ENCODE data around the gene RBP5. TPM values are rescaled to one million over a fixed set of nuclear protein-coding genes. Genes with fewer than 3 reads are reported as not detected.

The RBP5 gene
- total RNA-seq, 1 experiment from 2014 or later = not detected

DNA sequence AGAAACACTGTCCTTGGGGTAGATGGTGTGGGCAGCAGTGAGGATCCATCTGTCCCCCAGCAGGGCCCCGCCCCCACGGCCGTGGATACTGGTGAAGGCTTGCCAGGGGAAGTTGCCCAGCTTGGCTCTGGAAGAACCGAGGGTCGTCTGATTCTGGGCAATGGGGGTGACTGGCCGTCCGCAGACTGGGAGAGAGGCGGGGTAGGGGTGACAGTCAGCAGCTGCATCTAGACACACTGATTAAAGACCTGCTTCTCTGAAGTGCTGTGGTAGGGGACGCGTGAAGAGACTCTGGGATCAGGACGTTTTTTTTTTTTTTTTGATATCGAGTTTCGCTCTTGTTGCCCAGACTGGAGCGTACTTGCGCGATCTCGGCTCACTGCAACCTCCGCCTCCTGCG is 31.7 kb downstream of the RBP5 start:
- Histone ChIP-seq H3K27ac (ENCODE audit: low read depth, low read length, poor library complexity, severe bottlenecking) (no peak overlapping the region), H3K36me3 (ENCODE audit: insufficient read depth, low read length, poor library complexity, severe bottlenecking) (no peaks in the 10 kb centered on the region), H3K4me3 (ENCODE audit: low read depth, low read length, poor library complexity, severe bottlenecking) (no peak overlapping the region), H3K9me3 (ENCODE audit: low read depth, low read length, poor library complexity, severe bottlenecking) (no peaks in the 10 kb centered on the region), H3K4me1 (ENCODE audit: insufficient read depth, low read length, poor library complexity, severe bottlenecking) (no peaks in the 10 kb centered on the region), H3K27me3 (replicated peaks; ENCODE audit: insufficient read depth, low read depth, low read length, poor library complexity) (no peaks in the 10 kb centered on the region)
- BruUV-seq (replicated peaks) = no TSS peak
- TF ChIP-seq EZH2 (IDR thresholded peaks at IDR 0.05; ENCODE audit: borderline replicate concordance, low read depth, low read length, poor library complexity, severe bottlenecking) = no peak
- TF ChIP-seq CTCF (conservative IDR thresholded peaks at IDR 0.05; ENCODE audit: low read depth, low read length) = no peak
- CTCF ChIA-PET = no interaction called here
- POLR2A ChIA-PET (ENCODE audit: low non-redundant PET) = no interaction called here
- intact Hi-C loops (cut with micrococcal nuclease; ENCODE audit: unreplicated experiment) = no loop called here
- no peak for DNase-seq (ENCODE audit: low spot score)

GRCh38 chr12:7096006-7096932 is 32.4 kb downstream of the RBP5 start:
- no peak for TF ChIP-seq CTCF (conservative IDR thresholded peaks at IDR 0.05; ENCODE audit: low read depth, low read length)
- TF ChIP-seq EZH2 (IDR thresholded peaks at IDR 0.05; ENCODE audit: borderline replicate concordance, low read depth, low read length, poor library complexity, severe bottlenecking) = no peak
- BruUV-seq (replicated peaks) = no TSS peak
- ChIA-PET CTCF (no interaction called here), POLR2A (ENCODE audit: low non-redundant PET) (no interaction called here)
- Histone ChIP-seq H3K9me3 (ENCODE audit: low read depth, low read length, poor library complexity, severe bottlenecking) (no peaks in the 10 kb centered on the region), H3K27me3 (replicated peaks; ENCODE audit: insufficient read depth, low read depth, low read length, poor library complexity) (no peaks in the 10 kb centered on the region), H3K36me3 (ENCODE audit: insufficient read depth, low read length, poor library complexity, severe bottlenecking) (no peaks in the 10 kb centered on the region), H3K4me1 (ENCODE audit: insufficient read depth, low read length, poor library complexity, severe bottlenecking) (no peaks in the 10 kb centered on the region), H3K4me3 (ENCODE audit: low read depth, low read length, poor library complexity, severe bottlenecking) (no peak overlapping the region), H3K27ac (ENCODE audit: low read depth, low read length, poor library complexity, severe bottlenecking) (no peak overlapping the region)
- no peak for DNase-seq (ENCODE audit: low spot score)
- intact Hi-C loops (cut with micrococcal nuclease; ENCODE audit: unreplicated experiment) = no loop called here

GRCh38 chr12:7093892-7094291 is 34.8 kb downstream of the RBP5 start:
- no peak overlapping the region for H3K27ac ChIP-seq (ENCODE audit: low read depth, low read length, poor library complexity, severe bottlenecking)
- TF ChIP-seq EZH2 (IDR thresholded peaks at IDR 0.05; ENCODE audit: borderline replicate concordance, low read depth, low read length, poor library complexity, severe bottlenecking) (no peak), CTCF (conservative IDR thresholded peaks at IDR 0.05; ENCODE audit: low read depth, low read length) (no peak)
- intact Hi-C loops (cut with micrococcal nuclease; ENCODE audit: unreplicated experiment) = loop anchor here (5.0 kb wide), 1 partner anchor 172 kb away; no protein-coding TSS in a partner anchor
- no peak for DNase-seq (ENCODE audit: low spot score)
- ChIA-PET CTCF (no interaction called here), POLR2A (ENCODE audit: low non-redundant PET) (no interaction called here)
- H3K27me3 ChIP-seq (replicated peaks; ENCODE audit: insufficient read depth, low read depth, low read length, poor library complexity) = no peaks in the 10 kb centered on the region
- H3K4me1 ChIP-seq (ENCODE audit: insufficient read depth, low read length, poor library complexity, severe bottlenecking) = peaks cover 8% of the 10 kb centered on the region
- BruUV-seq (replicated peaks) = no TSS peak
- H3K9me3 ChIP-seq (ENCODE audit: low read depth, low read length, poor library complexity, severe bottlenecking) = no peaks in the 10 kb centered on the region
- H3K36me3 ChIP-seq (ENCODE audit: insufficient read depth, low read length, poor library complexity, severe bottlenecking) = no peaks in the 10 kb centered on the region
- no peak overlapping the region for H3K4me3 ChIP-seq (ENCODE audit: low read depth, low read length, poor library complexity, severe bottlenecking)

Data from A673 (cell line).